HL-60/S4 (cell line): Measurements from ENCODE around the gene SHTN1.

ENCODE experiments used
- in situ Hi-C: fragments of 300-500 bp; cut with MboI; formaldehyde crosslinking; loops from 2 replicates; pipeline ENCODE4 v1.14.3; 2022; ENCODE audit warnings: low sequenced_read_pairs

The SHTN1 gene

GRCh38 chr10:116984202-116984990 lies 20.6 kb downstream of the SHTN1 start:
- in situ Hi-C loops, result no loop called here

GRCh38 chr10:116980041-116980440 lies 24.9 kb downstream of the SHTN1 start:
- in situ Hi-C loops, result no loop called here

GRCh38 chr10:116978901-116979300 lies 26.1 kb downstream of the SHTN1 start:
- in situ Hi-C loops, result no loop called here

GRCh38 chr10:116974456-116975005 lies 30.5 kb downstream of the SHTN1 start:
- in situ Hi-C loops, result no loop called here

DNA sequence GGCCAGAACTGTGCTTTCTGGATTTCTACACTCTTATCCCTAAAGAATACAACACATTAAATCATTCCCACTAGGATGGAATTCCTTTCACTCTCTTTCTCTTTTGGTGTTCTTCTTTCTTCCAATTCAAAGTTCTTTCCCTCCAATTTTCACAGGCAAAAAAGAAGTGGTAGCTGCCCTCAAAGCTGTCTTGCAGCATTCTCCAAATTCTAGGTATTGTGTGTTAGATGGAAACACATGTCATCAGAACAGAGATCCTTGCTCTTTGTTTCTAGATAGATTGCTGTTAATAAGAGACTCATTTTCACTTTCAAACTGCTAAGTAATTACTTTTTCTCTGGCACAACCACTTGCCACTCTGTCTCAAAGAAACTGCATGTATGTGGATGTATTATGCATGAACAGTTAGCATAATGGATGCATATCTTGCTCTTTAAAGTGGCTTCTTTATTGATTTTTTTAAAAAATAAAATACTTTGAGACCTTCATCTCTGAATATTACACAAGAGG lies 31.0 kb downstream of the SHTN1 start:
- in situ Hi-C loops, result no loop called here

DNA sequence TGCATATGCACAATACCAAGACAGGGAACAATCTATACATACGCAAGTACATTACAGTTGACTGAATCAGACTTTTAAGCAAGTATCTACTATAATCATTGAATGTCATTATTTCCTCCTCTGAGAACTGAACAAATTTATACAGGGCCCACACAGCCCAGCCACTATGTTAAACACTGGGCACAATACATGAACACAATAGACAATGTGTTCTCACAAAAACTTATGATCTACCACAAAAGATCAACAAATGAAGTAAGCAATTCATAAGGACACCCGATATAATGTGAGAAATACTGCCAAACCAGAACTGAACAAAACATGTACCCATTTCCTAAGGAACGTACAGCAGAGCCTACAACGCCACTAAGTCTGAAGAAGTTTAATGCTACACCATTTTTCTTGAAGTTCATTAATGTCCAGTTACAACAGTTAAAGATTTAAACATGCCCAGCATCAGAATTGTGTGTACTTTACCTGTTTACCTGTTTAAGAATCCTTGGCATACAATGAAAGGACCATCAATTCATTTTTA lies 31.5 kb downstream of the SHTN1 start:
- in situ Hi-C loops, result no loop called here

- in situ Hi-C loops, result no loop called here
Observed at GRCh38 chr10:116972131-116972530, 32.9 kb downstream of the SHTN1 start.

GRCh38 chr10:116970050-116970449 lies 34.9 kb downstream of the SHTN1 start:
- in situ Hi-C loops, result no loop called here

GRCh38 chr10:116968331-116968730 lies 36.7 kb downstream of the SHTN1 start:
- in situ Hi-C loops, result no loop called here

DNA sequence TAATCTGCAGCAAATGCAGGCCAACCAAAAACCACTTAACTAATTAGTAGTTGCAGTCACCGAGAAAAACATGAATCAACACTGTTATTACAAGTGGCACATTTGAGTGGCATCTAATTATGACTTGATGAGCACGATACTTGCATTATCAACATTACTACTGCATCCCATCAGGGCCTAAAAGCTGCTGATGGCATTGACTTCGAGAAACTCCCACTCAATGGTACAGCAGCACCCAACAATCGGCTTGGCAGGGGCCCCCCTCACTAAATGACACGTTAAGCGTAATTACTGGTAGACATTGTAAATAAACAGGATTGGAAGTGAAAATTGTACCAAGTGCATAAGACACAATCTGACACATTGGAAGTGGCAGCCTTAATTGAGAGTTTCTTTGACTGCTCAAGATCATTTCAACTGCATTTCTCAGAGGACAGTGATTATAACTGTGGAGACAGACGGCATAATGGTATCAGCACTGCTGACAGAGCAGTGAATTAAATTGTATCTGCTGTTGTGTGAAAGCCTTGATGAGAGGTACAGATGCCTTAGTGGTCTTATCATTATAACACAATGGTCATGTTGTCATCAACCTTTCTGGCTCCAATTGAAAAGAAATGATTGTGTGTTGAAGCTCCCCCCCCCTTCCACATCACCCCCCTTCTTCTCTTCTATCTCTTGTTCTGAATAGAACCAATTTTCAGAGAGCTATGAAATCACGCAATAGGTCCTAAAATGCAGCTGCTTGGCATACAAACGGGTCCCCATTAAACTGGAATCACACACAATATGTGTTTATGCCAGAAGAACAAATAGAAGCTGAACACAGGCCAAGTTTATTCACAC lies 43.4 kb downstream of the SHTN1 start:
- in situ Hi-C loops, result no loop called here

DNA sequence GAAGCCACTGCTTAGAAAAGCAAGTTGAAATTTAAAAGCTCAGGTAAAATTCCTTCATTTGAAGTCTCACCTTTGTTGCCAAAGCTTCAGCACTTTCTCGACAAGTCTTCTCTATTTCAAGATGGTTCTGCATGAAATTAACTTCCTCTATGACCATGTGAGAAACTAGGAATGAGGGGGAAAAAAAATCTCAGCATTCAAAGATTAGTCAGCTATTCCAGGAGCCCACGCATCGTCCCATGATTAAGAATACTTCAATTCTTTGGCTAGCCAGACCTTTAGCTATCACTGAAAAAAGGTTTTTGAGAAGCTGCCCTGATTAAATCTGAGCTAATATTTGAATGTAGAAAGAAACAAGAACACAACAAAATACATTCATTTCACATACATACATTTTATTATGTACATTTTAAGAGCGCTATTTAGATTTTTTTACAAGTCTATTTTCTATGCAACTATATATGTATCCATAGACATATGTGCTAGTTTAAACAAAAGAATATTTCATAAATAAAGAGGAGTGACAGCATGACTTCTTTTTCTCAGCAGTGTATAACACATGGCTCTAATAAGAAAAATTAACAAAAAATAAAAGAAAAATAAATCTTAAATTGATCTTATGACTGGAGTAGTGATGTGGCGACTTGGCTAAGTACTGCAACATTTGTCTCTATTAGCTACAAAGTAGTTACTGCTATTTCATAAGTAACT lies 44.8 kb downstream of the SHTN1 start:
- in situ Hi-C loops, result no loop called here

GRCh38 chr10:116952729-116953128 lies 52.3 kb downstream of the SHTN1 start:
- in situ Hi-C loops, result no loop called here

DNA sequence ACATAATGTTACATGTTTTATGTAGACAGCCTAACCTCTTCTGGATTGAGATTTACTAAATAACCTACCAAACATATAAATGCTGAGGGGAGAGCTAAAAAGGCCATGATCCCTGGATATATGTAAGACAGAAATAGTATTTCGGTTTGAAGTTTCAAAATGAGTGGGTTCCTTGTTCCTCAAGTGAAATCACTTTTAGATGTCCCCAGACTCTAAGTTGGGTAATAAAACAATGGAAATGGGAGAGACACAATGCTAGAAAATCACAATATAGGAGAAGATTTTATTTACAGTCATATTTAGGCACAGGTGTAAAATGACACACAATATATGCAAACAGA lies 56.5 kb downstream of the SHTN1 start:
- in situ Hi-C loops, result no loop called here

- in situ Hi-C loops, result no loop called here
Observed at GRCh38 chr10:116947841-116948529, 57.0 kb downstream of the SHTN1 start.

DNA sequence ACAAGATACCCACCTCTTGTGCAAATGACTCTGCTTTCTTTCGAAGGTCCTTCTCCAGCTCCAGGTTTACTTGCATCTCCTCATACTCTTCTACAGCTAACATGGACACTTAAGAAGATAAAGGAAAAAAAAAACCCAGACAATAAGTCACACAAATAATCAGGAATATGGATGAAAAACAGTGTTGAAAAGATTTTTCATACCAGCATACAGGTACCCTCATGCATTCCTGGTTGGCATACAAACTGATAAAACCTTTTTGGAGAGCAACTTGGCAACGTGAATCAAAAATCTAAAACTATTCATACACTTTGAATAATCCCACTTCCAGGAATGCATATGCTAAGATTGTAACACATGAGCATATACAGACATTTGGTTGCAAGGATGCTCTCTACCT lies 60.1 kb downstream of the SHTN1 start:
- in situ Hi-C loops, result no loop called here

GRCh38 chr10:116931806-116932205 lies 73.2 kb downstream of the SHTN1 start:
- in situ Hi-C loops, result no loop called here

GRCh38 chr10:116926426-116926825 lies 78.6 kb downstream of the SHTN1 start:
- in situ Hi-C loops, result no loop called here

DNA sequence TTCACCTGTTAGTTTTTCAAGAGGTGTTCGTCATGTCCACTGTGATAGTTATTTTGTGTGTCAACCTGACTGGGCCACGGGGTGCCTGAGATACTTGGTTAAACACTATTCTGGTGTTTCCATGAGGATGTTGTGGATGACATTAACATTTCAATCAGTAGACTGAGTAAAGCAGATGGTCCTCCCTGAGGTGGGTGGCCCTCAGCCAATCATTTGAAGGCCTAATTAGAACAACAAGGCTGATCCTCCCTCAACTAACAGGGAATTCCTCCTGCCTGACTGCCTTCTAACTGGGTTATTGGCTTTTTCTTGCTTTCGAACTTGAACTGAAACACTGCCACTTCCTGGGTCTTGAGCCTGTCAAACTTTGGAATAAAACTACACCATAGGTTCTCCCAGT lies 79.9 kb downstream of the SHTN1 start:
- in situ Hi-C loops, result no loop called here

- in situ Hi-C loops, result no loop called here
Observed at GRCh38 chr10:116919706-116920105, 85.3 kb downstream of the SHTN1 start.

DNA sequence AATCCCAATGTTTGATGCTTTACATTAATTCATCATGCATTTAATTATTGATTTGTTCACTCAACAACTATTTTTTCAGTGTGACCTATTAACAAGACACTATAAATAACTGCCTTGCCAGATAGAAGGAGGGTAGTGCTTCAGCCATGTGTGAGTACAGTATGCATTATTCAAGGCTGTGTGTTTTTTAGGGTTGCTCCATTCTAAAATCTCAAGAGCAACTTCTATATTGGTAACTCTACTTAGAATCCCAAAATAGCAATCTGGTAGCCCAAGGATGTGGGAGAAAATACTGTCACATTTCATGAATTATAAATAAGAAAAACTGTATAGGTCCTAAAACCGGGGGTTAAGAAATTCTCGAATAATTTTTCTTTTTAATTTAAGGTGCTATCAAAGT lies 85.8 kb downstream of the SHTN1 start:
- in situ Hi-C loops, result no loop called here
